ENCODE data around the gene CELF1. TPM values are rescaled to one million over a fixed set of nuclear protein-coding genes. Genes with fewer than 3 reads are reported as not detected.
A peak's percentile ranks its signal among the peaks of the same experiment; 100 is the strongest.

CELF1 gene
- total and polyA plus RNA-seq, 9 of the 15 experiments (the other 6 are each of a cell fraction or from before 2014, with no cell fraction given) = 11.3 to 142 (median 77.4) TPM

DNA sequence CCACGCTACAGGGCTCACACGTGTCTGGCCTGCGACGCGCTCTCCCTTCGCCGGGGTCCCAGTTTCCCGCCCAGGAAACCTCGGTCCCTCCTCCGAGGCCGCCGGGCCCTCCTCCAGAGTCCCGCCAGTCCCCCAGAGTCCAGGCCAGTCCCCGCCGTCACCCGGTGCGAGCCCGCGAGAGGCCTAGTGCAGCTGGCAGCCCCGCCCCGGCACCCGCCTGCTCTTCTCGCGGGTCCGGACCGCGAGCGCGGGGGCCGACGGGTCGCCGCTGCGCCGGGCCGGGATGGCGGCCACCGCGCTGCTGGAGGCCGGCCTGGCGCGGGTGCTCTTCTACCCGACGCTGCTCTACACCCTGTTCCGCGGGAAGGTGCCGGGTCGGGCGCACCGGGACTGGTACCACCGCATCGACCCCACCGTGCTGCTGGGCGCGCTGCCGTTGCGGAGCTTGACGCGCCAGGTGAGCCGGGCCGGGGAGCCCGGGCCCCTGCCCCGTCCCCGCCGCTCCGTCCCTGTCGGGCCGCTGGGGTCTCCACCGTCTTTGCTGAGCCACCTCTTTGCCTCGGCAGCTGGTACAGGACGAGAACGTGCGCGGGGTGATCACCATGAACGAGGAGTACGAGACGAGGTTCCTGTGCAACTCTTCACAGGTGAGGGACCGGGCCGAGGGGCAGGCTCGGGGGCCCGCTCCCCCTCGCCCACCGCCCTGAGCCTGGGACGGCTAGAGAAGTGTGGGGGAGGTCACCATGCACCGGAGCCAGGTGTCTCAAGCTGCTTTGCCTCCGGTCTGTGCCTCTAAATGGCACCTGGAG is 12.6 kb upstream of the CELF1 start, which contains the start of gene PTPMT1 (continued):
- TF ChIP-seq RCOR1 (IDR thresholded peaks at IDR 0.05; ENCODE audit: borderline replicate concordance in 1 of 2, low read depth in 2 of 2, low read length in 2 of 2) (peak in 1 of 2 experiments; percentile 5; a peak in 1 of 4 replicates), HIVEP1 (CRISPR knock-in tag; IDR thresholded peaks at IDR 0.05) (no peak), ARID1B (IDR thresholded peaks at IDR 0.05) (no peak), UBTF (IDR thresholded peaks at IDR 0.05; ENCODE audit: borderline replicate concordance in 1 of 2, low read depth in 2 of 2, low read length in 2 of 2) (peak; percentile 74 to 90; a peak in 2 of 4 replicates), ZNF780A (CRISPR knock-in tag; IDR thresholded peaks at IDR 0.05) (no peak), NCOR1 (IDR thresholded peaks at IDR 0.05) (peak; percentile 35; the same call in 1 of the 2 replicates), ETV1 (tag; conservative IDR thresholded peaks at IDR 0.05; ENCODE audit: low read depth) (no peak), CREB3L1 (IDR thresholded peaks at IDR 0.05; ENCODE audit: borderline replicate concordance, low read depth) (peak; percentile 85), GABPB2 (CRISPR knock-in tag; conservative IDR thresholded peaks at IDR 0.05) (no peak), FOXM1 (IDR thresholded peaks at IDR 0.05; ENCODE audit: low read depth) (no peak), FOXM1 (CRISPR knock-in tag; IDR thresholded peaks at IDR 0.05; ENCODE audit: low read depth) (peak; percentile 65; the same call in 1 of the 2 replicates)
- TF ChIP-seq, protein P1, sequence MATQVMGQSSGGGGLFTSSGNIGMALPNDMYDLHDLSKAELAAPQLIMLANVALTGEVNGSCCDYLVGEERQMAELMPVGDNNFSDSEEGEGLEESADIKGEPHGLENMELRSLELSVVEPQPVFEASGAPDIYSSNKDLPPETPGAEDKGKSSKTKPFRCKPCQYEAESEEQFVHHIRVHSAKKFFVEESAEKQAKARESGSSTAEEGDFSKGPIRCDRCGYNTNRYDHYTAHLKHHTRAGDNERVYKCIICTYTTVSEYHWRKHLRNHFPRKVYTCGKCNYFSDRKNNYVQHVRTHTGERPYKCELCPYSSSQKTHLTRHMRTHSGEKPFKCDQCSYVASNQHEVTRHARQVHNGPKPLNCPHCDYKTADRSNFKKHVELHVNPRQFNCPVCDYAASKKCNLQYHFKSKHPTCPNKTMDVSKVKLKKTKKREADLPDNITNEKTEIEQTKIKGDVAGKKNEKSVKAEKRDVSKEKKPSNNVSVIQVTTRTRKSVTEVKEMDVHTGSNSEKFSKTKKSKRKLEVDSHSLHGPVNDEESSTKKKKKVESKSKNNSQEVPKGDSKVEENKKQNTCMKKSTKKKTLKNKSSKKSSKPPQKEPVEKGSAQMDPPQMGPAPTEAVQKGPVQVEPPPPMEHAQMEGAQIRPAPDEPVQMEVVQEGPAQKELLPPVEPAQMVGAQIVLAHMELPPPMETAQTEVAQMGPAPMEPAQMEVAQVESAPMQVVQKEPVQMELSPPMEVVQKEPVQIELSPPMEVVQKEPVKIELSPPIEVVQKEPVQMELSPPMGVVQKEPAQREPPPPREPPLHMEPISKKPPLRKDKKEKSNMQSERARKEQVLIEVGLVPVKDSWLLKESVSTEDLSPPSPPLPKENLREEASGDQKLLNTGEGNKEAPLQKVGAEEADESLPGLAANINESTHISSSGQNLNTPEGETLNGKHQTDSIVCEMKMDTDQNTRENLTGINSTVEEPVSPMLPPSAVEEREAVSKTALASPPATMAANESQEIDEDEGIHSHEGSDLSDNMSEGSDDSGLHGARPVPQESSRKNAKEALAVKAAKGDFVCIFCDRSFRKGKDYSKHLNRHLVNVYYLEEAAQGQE (IDR thresholded peaks at IDR 0.05; ENCODE audit: borderline replicate concordance) = no peak
- TF ChIP-seq, protein P1 (CRISPR knock-in tag; IDR thresholded peaks at IDR 0.05; ENCODE audit: low read depth) = 0 out of 2 replicates have a peak, but pooled peaks have one; percentile 56
- TF ChIP-seq, protein P2, sequence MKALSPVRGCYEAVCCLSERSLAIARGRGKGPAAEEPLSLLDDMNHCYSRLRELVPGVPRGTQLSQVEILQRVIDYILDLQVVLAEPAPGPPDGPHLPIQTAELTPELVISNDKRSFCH (CRISPR knock-in tag; IDR thresholded peaks at IDR 0.05) = no peak
- TF ChIP-seq, protein P2 (tag; IDR thresholded peaks at IDR 0.05) = peak; percentile 88
